Activated gamma-delta T cell treated with Interleukin-2 at 50 U/mL for 16 hours (primary cell): ENCODE measurements around the gene PAEP.
A peak's percentile ranks its signal among the peaks of the same experiment; 100 is the strongest.

Experiments used
- DNase-seq: peaks from one replicate; pipeline ENCODE4 v3.0.0-alpha.2; 2020

The PAEP gene

GRCh38 chr9:135580664-135581380, 19.3 kb downstream of the PAEP start:
- DNase-seq, result no peak

- DNase-seq, result no peak
These were observed 20.3 kb downstream of the PAEP start for GRCh38 chr9:135581636-135582426.

- DNase-seq, result no peak
These were observed 21.0 kb downstream of the PAEP start for GRCh38 chr9:135582541-135582940.

GRCh38 chr9:135582966-135583687, 21.6 kb downstream of the PAEP start:
- DNase-seq, result no peak

GRCh38 chr9:135583688-135584011, 22.1 kb downstream of the PAEP start:
- DNase-seq, result no peak

GRCh38 chr9:135584371-135584770, 22.8 kb downstream of the PAEP start:
- no peak for DNase-seq

- DNase-seq, result no peak
These were observed 23.4 kb downstream of the PAEP start for GRCh38 chr9:135584934-135585333.

- DNase-seq, result no peak
These were observed 25.1 kb downstream of the PAEP start for GRCh38 chr9:135586601-135587109.

GRCh38 chr9:135587658-135588057, 26.1 kb downstream of the PAEP start:
- DNase-seq, result no peak

GRCh38 chr9:135588371-135588770, 26.8 kb downstream of the PAEP start:
- DNase-seq, result no peak

- no peak for DNase-seq
These were observed 27.5 kb downstream of the PAEP start for GRCh38 chr9:135588886-135589595.

GRCh38 chr9:135589596-135590485, 28.3 kb downstream of the PAEP start:
- DNase-seq, result no peak

- DNase-seq, result no peak
These were observed 29.0 kb downstream of the PAEP start for GRCh38 chr9:135590486-135591079.

GRCh38 chr9:135591506-135592330, 30.2 kb downstream of the PAEP start:
- no peak for DNase-seq

GRCh38 chr9:135592331-135592590, 30.7 kb downstream of the PAEP start:
- DNase-seq, result no peak

GRCh38 chr9:135592625-135593024, 31.1 kb downstream of the PAEP start:
- DNase-seq, result no peak

GRCh38 chr9:135596211-135596610, 34.7 kb downstream of the PAEP start:
- DNase-seq, result no peak

- no peak for DNase-seq
These were observed 38.8 kb downstream of the PAEP start for GRCh38 chr9:135600296-135600817.

GRCh38 chr9:135601988-135602387, 40.4 kb downstream of the PAEP start:
- no peak for DNase-seq

GRCh38 chr9:135602789-135603481, 41.4 kb downstream of the PAEP start:
- DNase-seq, result peak; percentile 51
